ENCODE data around the gene ZBTB16.

GRCh38 chr11:114094516-114094915, 35.0 kb downstream of the ZBTB16 start:
- TF ChIP-seq POLR2A (IDR thresholded peaks at IDR 0.05) (no peak), CTCF (IDR thresholded peaks at IDR 0.05) (no peak), POLR2AphosphoS5 (IDR thresholded peaks at IDR 0.05) (no peak)
